PC-3 (cell line): ENCODE results near the gene AIRE. TPM values are rescaled to one million over a fixed set of nuclear protein-coding genes. Genes with fewer than 3 reads are reported as not detected.

Source experiments
- ATAC-seq: fragments of 200-7000 bp; cut with Tn5 transposase; 2 replicates; pipeline ENCODE4 v1.9.1; 2020; ENCODE audit warnings: mild to moderate bottlenecking, moderate library complexity
- BruUV-seq: library from RNA; stranded (reverse); fragments of 400-500 nt; replicated peaks from 2 replicates; lab custom pipeline; 2021; lab: Mats Ljungman, UMichigan
- CTCF ChIA-PET: fragments of 300-600 bp; sonication (Branson Sonifier 250); formaldehyde crosslinking; loops from one replicate; lab custom pipeline; 2022; ENCODE audit warnings: antibody characterized with exemption; lab: Charles Lee
- POLR2A ChIA-PET: fragments of 300-600 bp; sonication (Branson Sonifier 250); formaldehyde crosslinking; loops from one replicate; lab custom pipeline; 2022; ENCODE audit warnings: antibody characterized with exemption; ENCODE audit not compliant: unreplicated experiment; lab: Charles Lee
- DNase-seq: peaks from one replicate; pipeline ENCODE4 v3.0.0-alpha.2; 2015
- H2AFZ ChIP-seq: fragments of 300-600 bp; sonication (generic); 2 replicates; pipeline ENCODE4 v1.6.0; 2016; ENCODE audit warnings: antibody characterized with exemption, low read length
- H3F3A ChIP-seq: fragments of 300-600 bp; sonication (generic); one replicate; pipeline ENCODE4 v1.6.0; 2017; ENCODE audit warnings: antibody characterized with exemption, low read length, control low read depth, mild to moderate bottlenecking; ENCODE audit not compliant: unreplicated experiment
- H3K27ac ChIP-seq: fragments of 300-600 bp; sonication (generic); 2 replicates; pipeline ENCODE4 v1.5.1; 2016; ENCODE audit warnings: mild to moderate bottlenecking, low read length
- H3K27me3 ChIP-seq: fragments of 300-600 bp; sonication (generic); 2 replicates; pipeline ENCODE4 v1.6.1; 2016; ENCODE audit warnings: low read length, mixed read lengths
- H3K36me3 ChIP-seq: fragments of 300-600 bp; sonication (generic); 2 replicates; pipeline ENCODE4 v1.6.1; 2016; ENCODE audit warnings: low read depth, mixed run types, low read length, mixed read lengths
- H3K4me1 ChIP-seq: fragments of 300-600 bp; sonication (generic); 2 replicates; pipeline ENCODE4 v1.5.1; 2016; ENCODE audit warnings: low read length; ENCODE audit not compliant: insufficient read depth
- H3K4me2 ChIP-seq: fragments of 300-600 bp; sonication (generic); 2 replicates; pipeline ENCODE4 v1.6.0; 2016; ENCODE audit warnings: low read length
- H3K4me3 ChIP-seq: fragments of 300-600 bp; sonication (generic); 2 replicates; pipeline ENCODE4 v1.5.1; 2016; ENCODE audit warnings: mild to moderate bottlenecking, low read length, mixed read lengths
- H3K79me2 ChIP-seq: fragments of 300-600 bp; sonication (generic); 2 replicates; pipeline ENCODE4 v1.6.1; 2017; ENCODE audit warnings: low read length, mixed read lengths
- H3K9ac ChIP-seq: fragments of 300-600 bp; sonication (generic); 2 replicates; pipeline ENCODE4 v1.6.0; 2016; ENCODE audit warnings: mild to moderate bottlenecking, low read length
- H3K9me2 ChIP-seq: fragments of 300-600 bp; sonication (generic); replicated peaks from 2 replicates; pipeline ENCODE4 v1.6.1; 2016; ENCODE audit warnings: mixed run types, low read length, mixed read lengths
- H3K9me3 ChIP-seq: fragments of 300-600 bp; sonication (generic); 2 replicates; pipeline ENCODE4 v1.6.1; 2016; ENCODE audit warnings: low read length, mixed read lengths
- H4K20me1 ChIP-seq: fragments of 300-600 bp; sonication (generic); 2 replicates; pipeline ENCODE4 v1.6.1; 2016; ENCODE audit warnings: low read length, mixed read lengths
- EZH2 ChIP-seq: fragments of 300-600 bp; sonication (generic); IDR thresholded peaks from one replicate; pipeline ENCODE4 v1.6.1; 2017; ENCODE audit warnings: antibody characterized with exemption, mild to moderate bottlenecking, low read length; ENCODE audit not compliant: unreplicated experiment
- EZH2phosphoT487 ChIP-seq: fragments of 300-600 bp; sonication (generic); IDR thresholded peaks from 2 replicates; pipeline ENCODE4 v1.6.1; 2018; ENCODE audit warnings: mild to moderate bottlenecking, antibody characterized with exemption, low read length, borderline replicate concordance
- intact Hi-C: fragments of 100-400 bp; cut with micrococcal nuclease; formaldehyde crosslinking; loops from 2 replicates; pipeline ENCODE4 v1.9.0; 2023
- total RNA-seq: library from RNA; depleted of rRNA; stranded (reverse); fragments of >200 nt; gene quantifications from 2 replicates; pipeline ENCODE4 v1.2.3, GENCODE V29; 2014
- TF ChIP-seq, protein P1 (sequence below): fragments of 300-600 bp; sonication (generic); conservative IDR thresholded peaks from 2 replicates; pipeline ENCODE4 v1.5.1; 2017; ENCODE audit warnings: antibody characterized with exemption, low read depth, mild to moderate bottlenecking, low read length

AIRE gene
- total RNA-seq, 1 experiment from 2014 or later: not detected

- ATAC-seq: no peak
- no peaks in the 10 kb centered on the region for H4K20me1 ChIP-seq
- no peaks in the 10 kb centered on the region for H3K36me3 ChIP-seq
- H3K4me2 ChIP-seq: no peak overlapping the region
- no peaks in the 10 kb centered on the region for H3K4me1 ChIP-seq
- no peak overlapping the region for H3K9ac ChIP-seq
- no peak for DNase-seq
- H3K27ac ChIP-seq: no peak overlapping the region
- no peaks in the 10 kb centered on the region for H3K27me3 ChIP-seq
- intact Hi-C loops: no loop called here
- CTCF ChIA-PET: no interaction called here
- no peaks in the 10 kb centered on the region for H3K9me3 ChIP-seq
- no peaks in the 10 kb centered on the region for H3F3A ChIP-seq
- TF ChIP-seq EZH2 (no peak), EZH2phosphoT487 (no peak)
- TF ChIP-seq, protein P1, sequence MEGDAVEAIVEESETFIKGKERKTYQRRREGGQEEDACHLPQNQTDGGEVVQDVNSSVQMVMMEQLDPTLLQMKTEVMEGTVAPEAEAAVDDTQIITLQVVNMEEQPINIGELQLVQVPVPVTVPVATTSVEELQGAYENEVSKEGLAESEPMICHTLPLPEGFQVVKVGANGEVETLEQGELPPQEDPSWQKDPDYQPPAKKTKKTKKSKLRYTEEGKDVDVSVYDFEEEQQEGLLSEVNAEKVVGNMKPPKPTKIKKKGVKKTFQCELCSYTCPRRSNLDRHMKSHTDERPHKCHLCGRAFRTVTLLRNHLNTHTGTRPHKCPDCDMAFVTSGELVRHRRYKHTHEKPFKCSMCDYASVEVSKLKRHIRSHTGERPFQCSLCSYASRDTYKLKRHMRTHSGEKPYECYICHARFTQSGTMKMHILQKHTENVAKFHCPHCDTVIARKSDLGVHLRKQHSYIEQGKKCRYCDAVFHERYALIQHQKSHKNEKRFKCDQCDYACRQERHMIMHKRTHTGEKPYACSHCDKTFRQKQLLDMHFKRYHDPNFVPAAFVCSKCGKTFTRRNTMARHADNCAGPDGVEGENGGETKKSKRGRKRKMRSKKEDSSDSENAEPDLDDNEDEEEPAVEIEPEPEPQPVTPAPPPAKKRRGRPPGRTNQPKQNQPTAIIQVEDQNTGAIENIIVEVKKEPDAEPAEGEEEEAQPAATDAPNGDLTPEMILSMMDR: no peak
- POLR2A ChIA-PET: no interaction called here
- H3K4me3 ChIP-seq: no peak overlapping the region
- no peak overlapping the region for H2AFZ ChIP-seq
- BruUV-seq: no TSS peak
- no peaks in the 10 kb centered on the region for H3K79me2 ChIP-seq
- H3K9me2 ChIP-seq: no peaks in the 10 kb centered on the region
Measured at GRCh38 chr21:44290327-44291077, 4.8 kb downstream of the AIRE start.

DNA sequence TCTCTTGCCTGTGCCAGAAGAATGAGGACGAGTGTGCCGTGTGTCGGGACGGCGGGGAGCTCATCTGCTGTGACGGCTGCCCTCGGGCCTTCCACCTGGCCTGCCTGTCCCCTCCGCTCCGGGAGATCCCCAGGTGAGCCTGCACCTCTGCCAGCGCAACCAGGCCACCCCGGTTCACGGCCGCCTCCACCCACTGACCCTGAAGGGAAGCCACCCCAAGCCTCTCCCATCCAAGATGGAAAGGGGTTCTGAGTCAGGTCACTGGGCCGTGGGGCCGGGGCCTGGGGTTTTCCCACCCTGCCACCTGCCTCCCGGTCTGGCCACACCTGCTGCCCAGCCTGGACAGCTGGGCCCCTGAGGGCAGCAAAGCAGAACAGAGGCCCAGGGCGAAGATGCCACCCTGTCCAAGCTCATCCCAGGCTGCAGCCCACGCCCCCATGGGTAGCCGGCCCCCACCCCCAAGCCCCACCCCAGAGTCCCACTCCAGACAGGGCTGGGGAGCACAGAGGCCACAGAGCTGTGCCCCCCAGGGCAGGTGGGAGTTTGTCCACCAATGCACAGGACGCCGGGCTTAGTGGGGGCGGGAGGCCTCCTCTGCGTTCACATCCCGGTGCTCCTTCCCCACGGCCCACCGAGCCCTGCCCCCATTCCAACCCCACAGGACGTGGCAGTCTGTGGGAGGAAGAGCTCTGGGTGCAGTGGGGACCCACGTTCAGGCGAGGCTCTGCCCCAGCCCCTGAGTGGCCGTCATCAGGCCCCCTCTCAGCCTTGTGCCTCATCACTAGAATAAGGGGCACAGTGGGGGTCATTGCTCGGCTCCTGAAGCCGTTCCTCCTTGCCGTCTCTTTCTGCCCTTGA is 5.6 kb downstream of the AIRE start:
- no peaks in the 10 kb centered on the region for H3K9me3 ChIP-seq
- BruUV-seq: no TSS peak
- TF ChIP-seq EZH2 (no peak), EZH2phosphoT487 (no peak)
- TF ChIP-seq, protein P1: no peak
- DNase-seq (no peak), ATAC-seq (no peak)
- intact Hi-C loops: no loop called here
- H3K4me2 ChIP-seq: no peak overlapping the region
- H3K9me2 ChIP-seq: no peaks in the 10 kb centered on the region
- ChIA-PET CTCF (no interaction called here), POLR2A (no interaction called here)
- H3K9ac ChIP-seq: no peak overlapping the region
- no peak overlapping the region for H3K27ac ChIP-seq
- H3F3A ChIP-seq: no peaks in the 10 kb centered on the region
- H3K27me3 ChIP-seq: no peaks in the 10 kb centered on the region
- no peaks in the 10 kb centered on the region for H3K4me1 ChIP-seq
- H2AFZ ChIP-seq: no peak overlapping the region
- no peak overlapping the region for H3K4me3 ChIP-seq
- H4K20me1 ChIP-seq: no peaks in the 10 kb centered on the region
- no peaks in the 10 kb centered on the region for H3K36me3 ChIP-seq
- no peaks in the 10 kb centered on the region for H3K79me2 ChIP-seq
